Ishikawa (cell line): ENCODE results near the gene ABHD18.
A peak's percentile ranks its signal among the peaks of the same experiment; 100 is the strongest.
"Not testable (repeated sequence)": the region's sequence is repeated elsewhere in the genome, so short reads cannot be mapped to it uniquely, and the experiment has no call there.

Experiments used
- CREB1 ChIP-seq: IDR thresholded peaks from 2 replicates; pipeline ENCODE4 v1.6.1; 2012; ENCODE audit warnings: low read depth
- EGR1 ChIP-seq: IDR thresholded peaks from 2 replicates; pipeline ENCODE4 v1.6.1; 2012
- EP300 ChIP-seq: IDR thresholded peaks from 2 replicates; pipeline ENCODE4 v1.6.1; 2012; ENCODE audit warnings: borderline replicate concordance
- RAD21 ChIP-seq: IDR thresholded peaks from 2 replicates; pipeline ENCODE4 v1.6.1; 2012; ENCODE audit warnings: low read depth
- TAF1 ChIP-seq: IDR thresholded peaks from 2 replicates; pipeline ENCODE4 v1.6.1; 2012; ENCODE audit warnings: low read depth, mild to moderate bottlenecking
- TEAD4 ChIP-seq: IDR thresholded peaks from 2 replicates; pipeline ENCODE4 v1.6.1; 2012
- YY1 ChIP-seq: IDR thresholded peaks from 2 replicates; pipeline ENCODE4 v1.6.1; 2012; ENCODE audit warnings: low read depth

DNA sequence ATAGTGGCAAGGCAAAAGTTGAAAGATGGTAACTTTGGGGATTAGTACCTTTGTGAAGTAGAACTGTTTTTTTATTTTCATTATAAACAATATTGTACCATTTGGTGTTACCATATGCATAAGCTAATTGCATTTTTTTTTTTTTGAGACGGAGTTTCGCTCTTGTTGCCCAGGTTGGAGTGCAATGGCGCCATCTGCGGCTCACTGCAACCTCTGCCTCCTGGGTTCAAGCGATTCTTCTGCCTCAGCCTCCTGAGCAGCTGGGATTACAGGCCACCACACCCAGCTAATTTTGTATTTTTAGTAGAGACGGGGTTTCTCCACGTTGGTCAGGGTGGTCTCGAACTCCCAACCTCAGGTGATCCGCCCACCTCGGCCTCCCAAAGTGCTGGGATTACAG lies 86.0 kb downstream of the ABHD18 start:
- not testable (repeated sequence) for TF ChIP-seq TAF1, CREB1, EGR1, TEAD4, EP300, YY1
- TF ChIP-seq RAD21: peak; percentile 38; the same call in 1 of the 2 replicates
